GM12878 (cell line): Measurements from ENCODE around the gene RNF167. TPM values are rescaled to one million over a fixed set of nuclear protein-coding genes. Genes with fewer than 3 reads are reported as not detected.
A peak's percentile ranks its signal among the peaks of the same experiment; 100 is the strongest.

Experiments used
- BCLAF1 ChIP-seq: fragments of 450-650 bp; IDR thresholded peaks from 2 replicates; pipeline ENCODE4 v1.6.1; 2017; ENCODE audit warnings: antibody characterized with exemption, mild to moderate bottlenecking, moderate library complexity
- DPF2 ChIP-seq: fragments of 450-650 bp; IDR thresholded peaks from 2 replicates; pipeline ENCODE4 v1.6.1; 2017; ENCODE audit warnings: mild to moderate bottlenecking
- KLF5 ChIP-seq: fragments of 450-650 bp; IDR thresholded peaks from 2 replicates; pipeline ENCODE4 v1.6.1; 2014; ENCODE audit warnings: mild to moderate bottlenecking; ENCODE audit not compliant: partially characterized antibody
- LARP7 ChIP-seq: fragments of 450-650 bp; IDR thresholded peaks from 2 replicates; pipeline ENCODE4 v1.6.1; 2017; ENCODE audit warnings: mild to moderate bottlenecking
- MLLT1 ChIP-seq: fragments of 450-650 bp; IDR thresholded peaks from 2 replicates; pipeline ENCODE4 v1.6.1; 2016; ENCODE audit warnings: mild to moderate bottlenecking
- NRF1 ChIP-seq: conservative IDR thresholded peaks from 2 replicates; pipeline ENCODE4 v1.6.1; 2011; ENCODE audit warnings: mild to moderate bottlenecking, low read depth, low read length, improper control_type of control experiment
- PAX5 ChIP-seq: IDR thresholded peaks from 2 replicates; pipeline ENCODE4 v1.6.1; 2011; ENCODE audit warnings: low read depth, low read length, borderline replicate concordance
- PAX8 ChIP-seq: fragments of 450-650 bp; IDR thresholded peaks from 2 replicates; pipeline ENCODE4 v1.6.1; 2017; ENCODE audit warnings: mild to moderate bottlenecking, moderate library complexity
- ZNF592 ChIP-seq: fragments of 450-650 bp; IDR thresholded peaks from 2 replicates; pipeline ENCODE4 v1.6.1; 2017; ENCODE audit warnings: mild to moderate bottlenecking, moderate library complexity
- polyA plus RNA-seq, 11 experiments: library from polyadenylated mRNA; depleted of rRNA in 4 of 11; unstranded in 6 of 11; stranded (reverse) in 5 of 11; fragments of >200 nt; fragmentation: Nextera tagmentation in 4 of 11; fragmentation: Illumina TruSeq in 1 of 11; extraction: Ambion mirVana in 4 of 11; extraction: Trizol in 1 of 11; gene quantifications; 1 replicate in 1 of 11; 2 replicates in 10 of 11; pipeline versions ENCODE4 v1.2.1 to v1.2.3, GENCODE V29; 2011 to 2016; ENCODE audit warnings: inconsistent platforms in 2 of 11, missing spikeins in 2 of 11, low read depth in 1 of 11
- total RNA-seq, 4 experiments: library from RNA; depleted of rRNA in 3 of 4; stranded (reverse); fragments of >200 nt in 3 of 4; fragmentation: Illumina TruSeq in 1 of 4; extraction: Trizol in 1 of 4; gene quantifications; 2 replicates each; pipeline versions ENCODE4 v1.2.1 to v1.2.3, GENCODE V29; 2013 to 2021

Gene RNF167
- total and polyA plus RNA-seq, 10 of the 15 experiments (the other 5 are each of a cell fraction or from before 2014, with no cell fraction given), result 33.6 to 147 (median 57.6) TPM

GRCh38 chr17:4948931-4949320, 8.9 kb downstream of the RNF167 start (continued):
- TF ChIP-seq BCLAF1 (0 out of 2 replicates have a peak, but pooled peaks have one; percentile 70), PAX5 (0 out of 2 replicates have a peak, but pooled peaks have one; percentile 4), DPF2 (peak; percentile 8), PAX8 (no peak), KLF5 (peak; percentile 45), MLLT1 (0 out of 2 replicates have a peak, but pooled peaks have one; percentile 3), NRF1 (peak; percentile 66), ZNF592 (no peak), LARP7 (peak; percentile 81)
